Stomach (tissue), 9 donors: Measurements from ENCODE around the gene USP48. TPM values are rescaled to one million over a fixed set of nuclear protein-coding genes. Genes with fewer than 3 reads are reported as not detected.

Source experiments
- DNase-seq, 2 donors: peaks; one replicate each; pipeline versions ENCODE4 v3.0.0 to v3.0.0-alpha.2; 2013 to 2019
- H3K27ac ChIP-seq, 5 donors: fragments of 200-600 bp in 4 of 5; sonication (generic) in 4 of 5; one replicate each; pipeline ENCODE4 v1.5.1; 2013 to 2019; ENCODE audit warnings: mild to moderate bottlenecking in 1 of 5, moderate library complexity in 1 of 5
- H3K27me3 ChIP-seq, 3 donors: fragments of 200-600 bp; sonication (generic); one replicate each; pipeline ENCODE4 v1.5.1; 2017 to 2019; ENCODE audit warnings: mixed run types in 1 of 3
- H3K36me3 ChIP-seq, 4 donors: fragments of 200-600 bp; sonication (generic); 1 replicate in 3 of 4; 2 replicates in 1 of 4; pipeline ENCODE4 v1.5.1; 2016 to 2019
- H3K4me1 ChIP-seq, 4 donors: fragments of 200-600 bp; sonication (generic); one replicate each; pipeline ENCODE4 v1.5.1; 2016 to 2019
- H3K4me3 ChIP-seq, 4 donors: fragments of 200-600 bp; sonication (generic) in 3 of 4; one replicate each; pipeline ENCODE4 v1.5.1; 2016 to 2019; ENCODE audit warnings: mild to moderate bottlenecking in 1 of 4
- H3K9me3 ChIP-seq, 4 donors: fragments of 200-600 bp; sonication (generic); one replicate each; pipeline ENCODE4 v1.5.1; 2016 to 2019
- EP300 ChIP-seq: sonication (generic); formaldehyde crosslinking; IDR thresholded peaks from one replicate; pipeline ENCODE4 v1.6.1; 2017; ENCODE audit warnings: antibody characterized with exemption
- POLR2A ChIP-seq, 4 donors: fragments of 450-650 bp; IDR thresholded peaks; one replicate each; pipeline ENCODE4 v1.6.1; 2016; ENCODE audit warnings: antibody characterized with exemption in 4 of 4, control low read depth in 2 of 4, mild to moderate bottlenecking in 1 of 4, moderate library complexity in 1 of 4
- POLR2AphosphoS5 ChIP-seq, 3 donors: sonication (generic); formaldehyde crosslinking; IDR thresholded peaks; one replicate each; pipeline ENCODE4 v1.6.1; 2016; ENCODE audit warnings: antibody characterized with exemption in 3 of 3
- WGBS, 5 donors: extraction: QIAGEN DNeasy Blood & Tissue Kit in 3 of 5; methylation state at CpG; one replicate each; pipeline versions ENCODE4 v1.1.5 to v1.1.7; 2013 to 2018; 5-methylcytosine and 5-hydroxymethylcytosine counted together
- intact Hi-C: fragments of 100-400 bp; cut with DNase I; formaldehyde crosslinking; loops from one replicate; pipeline ENCODE4 v1.15.1; 2023; ENCODE audit warnings: low total_unique reads
- polyA plus RNA-seq, 3 donors: library from polyadenylated mRNA; stranded (reverse); fragments of 200-250 nt; gene quantifications; one replicate each; pipeline ENCODE4 v1.2.3, GENCODE V29; 2013
- total RNA-seq, 5 donors: library from RNA; depleted of rRNA; stranded (reverse); fragments of >200 nt; gene quantifications; one replicate each; pipeline versions ENCODE4 v1.1.0 to v1.2.3, GENCODE V29; 2014 to 2016
- TF ChIP-seq, protein P1 (sequence below), 7 experiments: fragments of 450-650 bp in 4 of 7; fragments of 200-600 bp in 3 of 7; sonication (generic) in 3 of 7; IDR thresholded peaks; one replicate each; pipeline ENCODE4 v1.5.1; 2016 to 2019; ENCODE audit warnings: antibody characterized with exemption in 7 of 7, control low read depth in 2 of 7, mild to moderate bottlenecking in 1 of 7
- donor health status: healthy with polysubstance abuse.
- donor health status: Bipolar disorder and iron deficiency.
- donor health status: healthy.

USP48 gene
- total and polyA plus RNA-seq, 8 donors: 12.7 to 144 (median 78.7) TPM

DNA sequence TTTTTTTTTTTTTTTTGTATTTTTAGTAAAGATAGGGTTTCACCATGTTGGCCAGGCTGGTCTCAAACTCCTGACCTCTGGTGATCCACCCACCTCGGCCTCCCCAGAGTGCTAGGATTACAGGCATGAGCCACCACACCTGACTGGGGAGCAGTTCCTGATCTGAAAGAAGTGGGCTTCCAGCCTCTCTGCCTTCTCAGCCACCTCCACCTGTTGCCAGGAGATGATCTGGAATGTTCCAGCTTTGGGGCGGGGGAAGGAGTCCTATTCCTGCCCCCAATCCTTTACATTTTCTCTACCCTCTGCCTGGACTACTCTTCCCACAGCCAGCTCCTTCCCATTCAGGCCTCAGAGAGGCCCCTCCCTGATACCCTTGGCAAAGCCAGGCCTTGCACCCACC is 141.9 kb downstream of the USP48 start:
- DNase-seq: no peak
- no peaks in the 10 kb centered on the region for H3K36me3 ChIP-seq
- peaks cover 10 to 34% (median 16%) of the 10 kb centered on the region in 4 donors for H3K4me1 ChIP-seq
- no peak overlapping the region for H3K4me3 ChIP-seq
- no peaks in the 10 kb centered on the region for H3K9me3 ChIP-seq
- WGBS, 5 donors: 77 to 97% (median 83%) methylated on average over 2 of the region's 2 CpGs
- no peak for TF ChIP-seq EP300
- TF ChIP-seq POLR2A (IDR thresholded peaks at IDR 0.05): no peak
- TF ChIP-seq POLR2AphosphoS5 (IDR thresholded peaks at IDR 0.05): no peak
- TF ChIP-seq, protein P1, sequence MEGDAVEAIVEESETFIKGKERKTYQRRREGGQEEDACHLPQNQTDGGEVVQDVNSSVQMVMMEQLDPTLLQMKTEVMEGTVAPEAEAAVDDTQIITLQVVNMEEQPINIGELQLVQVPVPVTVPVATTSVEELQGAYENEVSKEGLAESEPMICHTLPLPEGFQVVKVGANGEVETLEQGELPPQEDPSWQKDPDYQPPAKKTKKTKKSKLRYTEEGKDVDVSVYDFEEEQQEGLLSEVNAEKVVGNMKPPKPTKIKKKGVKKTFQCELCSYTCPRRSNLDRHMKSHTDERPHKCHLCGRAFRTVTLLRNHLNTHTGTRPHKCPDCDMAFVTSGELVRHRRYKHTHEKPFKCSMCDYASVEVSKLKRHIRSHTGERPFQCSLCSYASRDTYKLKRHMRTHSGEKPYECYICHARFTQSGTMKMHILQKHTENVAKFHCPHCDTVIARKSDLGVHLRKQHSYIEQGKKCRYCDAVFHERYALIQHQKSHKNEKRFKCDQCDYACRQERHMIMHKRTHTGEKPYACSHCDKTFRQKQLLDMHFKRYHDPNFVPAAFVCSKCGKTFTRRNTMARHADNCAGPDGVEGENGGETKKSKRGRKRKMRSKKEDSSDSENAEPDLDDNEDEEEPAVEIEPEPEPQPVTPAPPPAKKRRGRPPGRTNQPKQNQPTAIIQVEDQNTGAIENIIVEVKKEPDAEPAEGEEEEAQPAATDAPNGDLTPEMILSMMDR (IDR thresholded peaks at IDR 0.05): no peak
- peaks cover 0 to 27% (median 0%) of the 10 kb centered on the region in 3 donors for H3K27me3 ChIP-seq
- intact Hi-C loops: no loop called here
- H3K27ac ChIP-seq: peak overlapping the region in 4 of 5 donors; percentile 7 to 83 (median 19)

DNA sequence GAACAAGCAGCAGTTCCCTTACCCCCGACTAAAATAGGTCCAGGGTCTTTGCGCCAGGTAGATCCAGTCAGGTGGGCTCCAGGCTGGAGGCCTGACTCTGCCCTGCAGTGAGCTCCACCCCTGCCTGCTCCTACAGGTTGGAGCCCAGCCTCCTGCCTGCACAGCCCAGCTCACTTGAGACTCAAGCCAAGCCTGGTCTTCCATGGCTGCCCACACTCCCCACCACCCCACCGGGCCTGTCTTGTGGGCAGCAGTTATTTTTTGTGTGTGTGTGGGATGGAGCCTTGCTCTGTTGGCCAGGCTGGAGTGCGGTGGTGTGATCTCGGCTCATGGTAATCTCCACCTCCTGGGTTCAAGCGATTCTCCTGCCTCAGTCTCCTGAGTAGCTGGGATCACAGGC is 142.3 kb downstream of the USP48 start:
- WGBS, 5 donors: 82 to 89% (median 85%) methylated on average over 5 to 6 of the region's 6 CpGs
- H3K4me3 ChIP-seq: no peak overlapping the region
- peak overlapping the region in 4 of 5 donors; percentile 39 to 89 (median 82) for H3K27ac ChIP-seq
- no peaks in the 10 kb centered on the region for H3K9me3 ChIP-seq
- H3K27me3 ChIP-seq: peaks cover 0 to 23% (median 0%) of the 10 kb centered on the region in 3 donors
- no peak for TF ChIP-seq EP300
- no peak for TF ChIP-seq POLR2A (IDR thresholded peaks at IDR 0.05)
- no peak for TF ChIP-seq POLR2AphosphoS5 (IDR thresholded peaks at IDR 0.05)
- TF ChIP-seq, protein P1 (IDR thresholded peaks at IDR 0.05): no peak
- intact Hi-C loops: no loop called here
- peaks cover 10 to 34% (median 16%) of the 10 kb centered on the region in 4 donors for H3K4me1 ChIP-seq
- DNase-seq: no peak
- H3K36me3 ChIP-seq: no peaks in the 10 kb centered on the region

DNA sequence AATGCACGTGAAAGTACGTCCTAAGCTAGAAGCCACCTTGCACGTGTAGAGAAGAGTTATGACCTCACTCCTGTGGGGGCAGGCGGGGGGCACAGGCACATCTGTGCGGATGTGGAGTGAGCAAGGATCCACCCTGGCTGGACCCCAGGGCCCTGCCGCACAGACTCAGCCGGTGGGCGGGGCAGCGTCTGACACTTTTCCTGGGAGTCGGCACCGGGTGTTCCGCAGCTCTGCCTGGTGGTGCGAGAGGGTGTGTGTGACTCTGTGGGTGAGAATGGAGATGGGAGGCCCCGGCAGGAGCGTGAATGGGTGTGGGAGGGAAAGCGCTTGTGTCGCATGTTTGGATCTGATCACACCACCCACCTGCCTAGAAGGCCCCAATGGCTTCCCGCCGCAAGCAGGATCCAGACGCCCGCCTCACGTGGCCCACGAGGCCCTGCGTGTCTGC is 143.3 kb downstream of the USP48 start:
- DNase-seq: peak; percentile 58 to 72
- 31 to 46% (median 43%) methylated on average over 20 to 24 of the region's 24 CpGs for WGBS, 5 donors
- no peaks in the 10 kb centered on the region for H3K9me3 ChIP-seq
- H3K4me1 ChIP-seq: peaks cover 13 to 40% (median 21%) of the 10 kb centered on the region in 4 donors
- TF ChIP-seq, protein P1 (IDR thresholded peaks at IDR 0.05): no peak
- TF ChIP-seq EP300 (no peak), POLR2A (IDR thresholded peaks at IDR 0.05) (no peak), POLR2AphosphoS5 (IDR thresholded peaks at IDR 0.05) (no peak)
- intact Hi-C loops: no loop called here
- H3K4me3 ChIP-seq: no peak overlapping the region
- H3K27ac ChIP-seq: peak overlapping the region; percentile 33 to 89 (median 80)
- peaks cover 0 to 16% (median 0%) of the 10 kb centered on the region in 3 donors for H3K27me3 ChIP-seq
- no peaks in the 10 kb centered on the region for H3K36me3 ChIP-seq

DNA sequence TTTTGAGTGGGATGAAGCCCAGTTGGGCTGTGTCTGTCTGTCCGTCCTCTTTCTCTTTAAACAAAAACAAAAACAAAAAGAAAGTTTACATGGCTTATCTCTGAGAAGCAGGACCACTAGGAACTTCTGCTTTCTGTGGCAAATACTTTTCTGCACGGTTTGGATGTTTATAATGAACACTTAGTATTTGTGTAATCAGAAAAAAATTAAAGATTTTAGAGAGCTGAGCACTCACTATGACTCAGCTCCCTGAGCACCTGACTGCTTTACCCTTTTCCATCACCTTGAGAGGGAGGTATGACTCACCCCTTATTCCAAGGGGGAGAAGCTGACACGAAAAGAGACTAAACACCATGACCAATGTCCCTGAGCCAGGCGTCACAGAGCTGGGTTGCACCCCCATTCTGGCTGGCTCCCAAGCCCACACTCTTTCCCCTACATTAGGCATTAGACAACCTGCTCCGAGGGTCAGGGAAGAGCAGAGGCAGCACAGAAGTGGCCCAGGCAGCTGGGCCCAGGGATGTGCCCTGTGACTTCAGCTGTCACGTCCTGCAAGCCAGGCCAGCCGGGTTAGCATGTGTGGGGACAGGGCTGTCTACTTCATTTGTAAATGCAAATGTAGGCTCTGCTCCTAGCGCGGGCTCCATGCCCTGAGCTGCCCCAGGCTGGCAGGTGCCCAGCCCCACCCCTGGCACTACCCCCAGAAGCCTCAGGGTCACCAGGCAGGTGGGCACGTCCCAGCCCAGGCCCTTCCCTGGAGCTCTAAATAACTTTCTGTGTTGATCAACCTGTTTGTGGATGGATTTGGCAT is 144.2 kb downstream of the USP48 start:
- peak; percentile 74 to 89 for DNase-seq
- H3K4me1 ChIP-seq: peaks cover 19 to 48% (median 30%) of the 10 kb centered on the region in 4 donors
- peak overlapping the region; percentile 37 to 89 (median 80) for H3K27ac ChIP-seq
- no peak overlapping the region for H3K4me3 ChIP-seq
- no peak for TF ChIP-seq POLR2A (IDR thresholded peaks at IDR 0.05)
- TF ChIP-seq, protein P1 (IDR thresholded peaks at IDR 0.05): no peak
- TF ChIP-seq POLR2AphosphoS5 (IDR thresholded peaks at IDR 0.05): peak in 2 of 3 donors; percentile 43 to 76
- no peak for TF ChIP-seq EP300
- H3K9me3 ChIP-seq: no peaks in the 10 kb centered on the region
- intact Hi-C loops: no loop called here
- H3K36me3 ChIP-seq: no peaks in the 10 kb centered on the region
- WGBS, 5 donors: 11 to 29% (median 16%) methylated on average over 9 to 10 of the region's 10 CpGs
- H3K27me3 ChIP-seq: peaks cover 0 to 18% (median 0%) of the 10 kb centered on the region in 3 donors
